Measurements from ENCODE around the gene BGN. TPM values are rescaled to one million over a fixed set of nuclear protein-coding genes. Genes with fewer than 3 reads are reported as not detected.
A peak's percentile ranks its signal among the peaks of the same experiment; 100 is the strongest.

BGN gene
- total and polyA plus RNA-seq, 3 experiments from 2014 or later, result not detected

GRCh38 chrX:153505361-153505760, 10.6 kb downstream of the BGN start:
- no peaks in the 10 kb centered on the region for H3K27me3 ChIP-seq (ENCODE audit: insufficient read depth, low read length, poor library complexity, severe bottlenecking)
- peaks cover 0 to 6% of the 10 kb centered on the region in 2 donors for H3K27me3 Mint-ChIP-seq
- ChIA-PET POLR2A (no interaction called here), CTCF (interaction anchor here (1.5 to 3.4 kb wide), 3 partner anchors 45 to 564 kb away, joined by 3 to 19 read pairs (median 16); no protein-coding TSS in a partner anchor)
- DNase-seq, result no peak
- peaks cover 0 to 6% (median 4%) of the 10 kb centered on the region in 3 donors for H3K4me1 Mint-ChIP-seq
- H3K4me3 ChIP-seq (ENCODE audit: low read length), result no peak overlapping the region
- no peaks in the 10 kb centered on the region for H3K9me3 ChIP-seq (ENCODE audit: low read length)
- no peak overlapping the region for H3K4me3 Mint-ChIP-seq
- H3K27ac Mint-ChIP-seq, result no peak overlapping the region
- H3K36me3 ChIP-seq (ENCODE audit: insufficient read depth, low read length), result no peaks in the 10 kb centered on the region
- H3K36me3 Mint-ChIP-seq, result no peaks in the 10 kb centered on the region
- no peak overlapping the region for H3K27ac ChIP-seq (ENCODE audit: low read depth, low read length)
- no peaks in the 10 kb centered on the region for H3K9me3 Mint-ChIP-seq
- H3K4me1 ChIP-seq (ENCODE audit: insufficient read depth, low read length), result no peaks in the 10 kb centered on the region

- no peak overlapping the region for H3K4me3 Mint-ChIP-seq
- H3K4me1 Mint-ChIP-seq, result peaks cover 0 to 6% (median 4%) of the 10 kb centered on the region in 3 donors
- no peak overlapping the region for H3K4me3 ChIP-seq (ENCODE audit: low read length)
- H3K36me3 ChIP-seq (ENCODE audit: insufficient read depth, low read length), result no peaks in the 10 kb centered on the region
- no peaks in the 10 kb centered on the region for H3K4me1 ChIP-seq (ENCODE audit: insufficient read depth, low read length)
- H3K27me3 ChIP-seq (ENCODE audit: insufficient read depth, low read length, poor library complexity, severe bottlenecking), result no peaks in the 10 kb centered on the region
- H3K27ac Mint-ChIP-seq, result no peak overlapping the region
- CTCF ChIA-PET, result interaction anchor here (0.6 to 5.5 kb wide), 20 partner anchors 14 to 566 kb away, joined by 3 to 31 read pairs (median 4); partner anchors contain the start of genes HAUS7 and SLC6A8
- H3K9me3 ChIP-seq (ENCODE audit: low read length), result no peaks in the 10 kb centered on the region
- H3K27ac ChIP-seq (ENCODE audit: low read depth, low read length), result no peak overlapping the region
- peaks cover 0 to 10% of the 10 kb centered on the region in 2 donors for H3K27me3 Mint-ChIP-seq
- no peaks in the 10 kb centered on the region for H3K9me3 Mint-ChIP-seq
- no peaks in the 10 kb centered on the region for H3K36me3 Mint-ChIP-seq
- DNase-seq, result peak; percentile 70 to 87 (median 74)
- POLR2A ChIA-PET, result no interaction called here
Observed at GRCh38 chrX:153507484-153508178, 12.9 kb downstream of the BGN start.

- Histone ChIP-seq H3K4me3 (ENCODE audit: low read length) (no peak overlapping the region), H3K4me1 (ENCODE audit: insufficient read depth, low read length) (no peaks in the 10 kb centered on the region), H3K27me3 (ENCODE audit: insufficient read depth, low read length, poor library complexity, severe bottlenecking) (no peaks in the 10 kb centered on the region), H3K9me3 (ENCODE audit: low read length) (no peaks in the 10 kb centered on the region), H3K27ac (ENCODE audit: low read depth, low read length) (no peak overlapping the region), H3K36me3 (ENCODE audit: insufficient read depth, low read length) (no peaks in the 10 kb centered on the region)
- ChIA-PET POLR2A (no interaction called here), CTCF (interaction anchor here (5.5 kb wide), 1 partner anchor 477 kb away, joined by 30 read pairs; no protein-coding TSS in a partner anchor)
- Mint-ChIP-seq H3K4me1 (peaks cover 0 to 6% (median 4%) of the 10 kb centered on the region in 3 donors), H3K36me3 (no peaks in the 10 kb centered on the region), H3K4me3 (no peak overlapping the region), H3K27ac (no peak overlapping the region), H3K27me3 (peaks cover 0 to 10% of the 10 kb centered on the region in 2 donors), H3K9me3 (no peaks in the 10 kb centered on the region)
- DNase-seq, result no peak
Observed at GRCh38 chrX:153509592-153509991, 14.8 kb downstream of the BGN start.

GRCh38 chrX:153510383-153510782, 15.6 kb downstream of the BGN start:
- DNase-seq, result no peak
- no peaks in the 10 kb centered on the region for H3K9me3 Mint-ChIP-seq
- Histone ChIP-seq H3K36me3 (ENCODE audit: insufficient read depth, low read length) (no peaks in the 10 kb centered on the region), H3K27me3 (ENCODE audit: insufficient read depth, low read length, poor library complexity, severe bottlenecking) (no peaks in the 10 kb centered on the region), H3K4me1 (ENCODE audit: insufficient read depth, low read length) (no peaks in the 10 kb centered on the region), H3K27ac (ENCODE audit: low read depth, low read length) (no peak overlapping the region), H3K4me3 (ENCODE audit: low read length) (no peak overlapping the region), H3K9me3 (ENCODE audit: low read length) (no peaks in the 10 kb centered on the region)
- no peak overlapping the region for H3K4me3 Mint-ChIP-seq
- no peaks in the 10 kb centered on the region for H3K36me3 Mint-ChIP-seq
- CTCF ChIA-PET, result interaction anchor here (5.5 kb wide), 1 partner anchor 478 kb away, joined by 30 read pairs; no protein-coding TSS in a partner anchor
- peaks cover 0 to 6% (median 4%) of the 10 kb centered on the region in 3 donors for H3K4me1 Mint-ChIP-seq
- POLR2A ChIA-PET, result no interaction called here
- H3K27me3 Mint-ChIP-seq, result peaks cover 0 to 9% of the 10 kb centered on the region in 2 donors
- no peak overlapping the region for H3K27ac Mint-ChIP-seq

GRCh38 chrX:153511784-153512500, 17.2 kb downstream of the BGN start:
- Histone ChIP-seq H3K27me3 (ENCODE audit: insufficient read depth, low read length, poor library complexity, severe bottlenecking) (no peaks in the 10 kb centered on the region), H3K4me3 (ENCODE audit: low read length) (no peak overlapping the region), H3K9me3 (ENCODE audit: low read length) (no peaks in the 10 kb centered on the region), H3K27ac (ENCODE audit: low read depth, low read length) (no peak overlapping the region), H3K4me1 (ENCODE audit: insufficient read depth, low read length) (no peaks in the 10 kb centered on the region), H3K36me3 (ENCODE audit: insufficient read depth, low read length) (no peaks in the 10 kb centered on the region)
- Mint-ChIP-seq H3K27me3 (peaks cover 6 to 15% of the 10 kb centered on the region in 2 donors), H3K36me3 (no peaks in the 10 kb centered on the region), H3K4me3 (no peak overlapping the region), H3K27ac (no peak overlapping the region), H3K4me1 (peaks cover 0 to 6% (median 4%) of the 10 kb centered on the region in 3 donors), H3K9me3 (no peaks in the 10 kb centered on the region)
- ChIA-PET CTCF (no interaction called here), POLR2A (no interaction called here)
- no peak for DNase-seq

- no peak overlapping the region for H3K27ac ChIP-seq (ENCODE audit: low read depth, low read length)
- H3K27ac Mint-ChIP-seq, result no peak overlapping the region
- no peak overlapping the region for H3K4me3 ChIP-seq (ENCODE audit: low read length)
- H3K9me3 ChIP-seq (ENCODE audit: low read length), result no peaks in the 10 kb centered on the region
- DNase-seq, result no peak
- peaks cover 0 to 2% (median 1%) of the 10 kb centered on the region in 3 donors for H3K4me1 Mint-ChIP-seq
- no peaks in the 10 kb centered on the region for H3K9me3 Mint-ChIP-seq
- H3K36me3 ChIP-seq (ENCODE audit: insufficient read depth, low read length), result no peaks in the 10 kb centered on the region
- H3K4me3 Mint-ChIP-seq, result no peak overlapping the region
- no peaks in the 10 kb centered on the region for H3K36me3 Mint-ChIP-seq
- ChIA-PET CTCF (no interaction called here), POLR2A (no interaction called here)
- no peaks in the 10 kb centered on the region for H3K27me3 ChIP-seq (ENCODE audit: insufficient read depth, low read length, poor library complexity, severe bottlenecking)
- no peaks in the 10 kb centered on the region for H3K4me1 ChIP-seq (ENCODE audit: insufficient read depth, low read length)
- peaks cover 6 to 14% of the 10 kb centered on the region in 2 donors for H3K27me3 Mint-ChIP-seq
Observed at GRCh38 chrX:153512501-153512893, 17.7 kb downstream of the BGN start.

GRCh38 chrX:153513265-153513664, 18.5 kb downstream of the BGN start:
- H3K27me3 ChIP-seq (ENCODE audit: insufficient read depth, low read length, poor library complexity, severe bottlenecking), result no peaks in the 10 kb centered on the region
- no peaks in the 10 kb centered on the region for H3K36me3 Mint-ChIP-seq
- H3K4me3 Mint-ChIP-seq, result no peak overlapping the region
- no peak overlapping the region for H3K4me3 ChIP-seq (ENCODE audit: low read length)
- H3K27ac ChIP-seq (ENCODE audit: low read depth, low read length), result no peak overlapping the region
- H3K36me3 ChIP-seq (ENCODE audit: insufficient read depth, low read length), result no peaks in the 10 kb centered on the region
- DNase-seq, result no peak
- H3K4me1 Mint-ChIP-seq, result peaks cover 0 to under 1% (median 0%) of the 10 kb centered on the region in 3 donors
- no peaks in the 10 kb centered on the region for H3K9me3 ChIP-seq (ENCODE audit: low read length)
- CTCF ChIA-PET, result no interaction called here
- H3K9me3 Mint-ChIP-seq, result no peaks in the 10 kb centered on the region
- H3K27ac Mint-ChIP-seq, result no peak overlapping the region
- H3K4me1 ChIP-seq (ENCODE audit: insufficient read depth, low read length), result no peaks in the 10 kb centered on the region
- H3K27me3 Mint-ChIP-seq, result peaks cover 7 to 13% of the 10 kb centered on the region in 2 donors
- POLR2A ChIA-PET, result no interaction called here

GRCh38 chrX:153514259-153514658, 19.5 kb downstream of the BGN start:
- H3K27ac ChIP-seq (ENCODE audit: low read depth, low read length), result no peak overlapping the region
- no peaks in the 10 kb centered on the region for H3K27me3 ChIP-seq (ENCODE audit: insufficient read depth, low read length, poor library complexity, severe bottlenecking)
- Mint-ChIP-seq H3K36me3 (no peaks in the 10 kb centered on the region), H3K27ac (no peak overlapping the region), H3K4me3 (no peak overlapping the region), H3K27me3 (peaks cover 10 to 17% of the 10 kb centered on the region in 2 donors), H3K4me1 (peaks cover 0 to 7% (median 0%) of the 10 kb centered on the region in 3 donors), H3K9me3 (no peaks in the 10 kb centered on the region)
- no peaks in the 10 kb centered on the region for H3K4me1 ChIP-seq (ENCODE audit: insufficient read depth, low read length)
- DNase-seq, result no peak
- POLR2A ChIA-PET, result no interaction called here
- H3K4me3 ChIP-seq (ENCODE audit: low read length), result no peak overlapping the region
- no peaks in the 10 kb centered on the region for H3K9me3 ChIP-seq (ENCODE audit: low read length)
- H3K36me3 ChIP-seq (ENCODE audit: insufficient read depth, low read length), result no peaks in the 10 kb centered on the region
- CTCF ChIA-PET, result no interaction called here
